A549 (cell line): ENCODE results near the gene CREB5. TPM values are rescaled to one million over a fixed set of nuclear protein-coding genes. Genes with fewer than 3 reads are reported as not detected.

Experiments
- ATAC-seq, 2 experiments: fragments of 200-7000 bp in 1 of 2; fragments of >200 bp in 1 of 2; cut with Nextera tagmentation in 1 of 2; cut with Tn5 transposase in 1 of 2; 3 replicates each; pipeline versions ENCODE4 v1.8.0 to v1.9.1; 2018 to 2020; ENCODE audit warnings: mild to moderate bottlenecking in 1 of 2, moderate library complexity in 1 of 2
- CTCF ChIA-PET: fragments of 300-600 bp; sonication (Branson Sonifier 250); formaldehyde crosslinking; extraction: SDS; loops from one replicate; lab custom pipeline; 2021; ENCODE audit warnings: antibody characterized with exemption, inconsistent platforms; lab: Yijun Ruan, JAX
- POLR2A ChIA-PET: fragments of 350-600 bp; formaldehyde crosslinking; extraction: SDS; loops from one replicate; lab custom pipeline; 2021; ENCODE audit warnings: antibody characterized with exemption, inconsistent platforms; lab: Yijun Ruan, JAX
- DNase-seq, 2 experiments: peaks; one replicate each; pipeline versions ENCODE4 v3.0.0 to v3.0.0-alpha.2; 2011 to 2016; ENCODE audit warnings: low read depth in 1 of 2, low spot score in 1 of 2
- FAIRE-seq: peaks from 2 replicates; lab custom pipeline; 2011; peaks lifted over from hg19 to GRCh38; lab: Jason Lieb, UNC
- H3K27ac ChIP-seq, 2 experiments: fragments of >200 bp; sonication (Bioruptor Twin); formaldehyde crosslinking; 3 replicates each; pipeline ENCODE4 v1.5.1; 2016 to 2017
- H3K4me1 ChIP-seq: fragments of >200 bp; sonication (Bioruptor Twin); formaldehyde crosslinking; 3 replicates; pipeline ENCODE4 v1.6.1; 2016
- H3K4me2 ChIP-seq: fragments of >200 bp; sonication (Bioruptor Twin); formaldehyde crosslinking; 3 replicates; pipeline ENCODE4 v1.6.1; 2016
- H3K4me3 ChIP-seq: fragments of >200 bp; sonication (Bioruptor Twin); formaldehyde crosslinking; 3 replicates; pipeline ENCODE4 v1.5.1; 2016
- H3K9me3 ChIP-seq: fragments of >200 bp; sonication (Bioruptor Twin); formaldehyde crosslinking; 3 replicates; pipeline ENCODE4 v1.6.1; 2016
- CBX2 ChIP-seq: fragments of 200-600 bp; sonication (generic); IDR thresholded peaks from 2 replicates; pipeline ENCODE4 v1.6.1; 2016; ENCODE audit warnings: low read depth, mild to moderate bottlenecking, borderline replicate concordance
- CBX8 ChIP-seq: fragments of 200-600 bp; sonication (generic); IDR thresholded peaks from 2 replicates; pipeline ENCODE4 v1.6.1; 2016
- CEBPB ChIP-seq, 2 experiments: fragments of >200 bp in 1 of 2; sonication (Bioruptor Twin) in 1 of 2; formaldehyde crosslinking in 1 of 2; IDR thresholded peaks; 2 replicates each; pipeline ENCODE4 v1.6.1; 2012 to 2016
- EP300 ChIP-seq, 2 experiments: fragments of >200 bp; sonication (Bioruptor Twin); formaldehyde crosslinking; IDR thresholded peaks; 2 replicates in 1 of 2; 3 replicates in 1 of 2; pipeline ENCODE4 v1.6.1; 2016 to 2017
- FOSB ChIP-seq: fragments of 250-450 bp; sonication (Bioruptor Pico); IDR thresholded peaks from 2 replicates; pipeline ENCODE4 v1.5.0; 2020; ENCODE audit warnings: mild to moderate bottlenecking, moderate library complexity
- FOXS1 ChIP-seq: fragments of 250-450 bp; sonication (Bioruptor Pico); IDR thresholded peaks from 2 replicates; pipeline ENCODE4 v1.5.0; 2020; ENCODE audit warnings: mild to moderate bottlenecking, moderate library complexity
- GATA3 ChIP-seq: IDR thresholded peaks from 2 replicates; pipeline ENCODE4 v1.6.1; 2012; ENCODE audit warnings: borderline replicate concordance
- HDAC2 ChIP-seq: fragments of 200-600 bp; sonication (generic); IDR thresholded peaks from 2 replicates; pipeline ENCODE4 v1.6.1; 2016
- HEYL ChIP-seq: fragments of 250-450 bp; sonication (Bioruptor Pico); IDR thresholded peaks from 2 replicates; pipeline ENCODE4 v1.8.0; 2021; ENCODE audit warnings: mild to moderate bottlenecking, moderate library complexity
- HOXB13 ChIP-seq: fragments of 250-450 bp; sonication (Bioruptor Pico); IDR thresholded peaks from 2 replicates; pipeline ENCODE4 v1.5.0; 2020; ENCODE audit warnings: low read depth, mild to moderate bottlenecking, moderate library complexity
- HOXB5 ChIP-seq: fragments of 250-450 bp; sonication (Bioruptor Pico); IDR thresholded peaks from 2 replicates; pipeline ENCODE4 v1.5.0; 2020; ENCODE audit warnings: mild to moderate bottlenecking, moderate library complexity
- JUN ChIP-seq, 2 experiments: fragments of >200 bp; sonication (Bioruptor Twin); formaldehyde crosslinking; IDR thresholded peaks; 2 replicates in 1 of 2; 3 replicates in 1 of 2; pipeline ENCODE4 v1.6.1; 2016 to 2017
- KDM5A ChIP-seq: fragments of 200-600 bp; sonication (generic); IDR thresholded peaks from 2 replicates; pipeline ENCODE4 v1.6.1; 2016; ENCODE audit warnings: antibody characterized with exemption, mild to moderate bottlenecking
- MAFK ChIP-seq: fragments of 450-650 bp; IDR thresholded peaks from 2 replicates; pipeline ENCODE4 v1.6.1; 2014; ENCODE audit not compliant: partially characterized antibody
- MAZ ChIP-seq: fragments of 150-350 bp; IDR thresholded peaks from 2 replicates; pipeline ENCODE4 v1.6.1; 2014; ENCODE audit warnings: antibody characterized with exemption, low read depth, low read length, borderline replicate concordance
- MYC ChIP-seq: IDR thresholded peaks from 2 replicates; pipeline ENCODE4 v1.6.1; 2012; ENCODE audit warnings: mild to moderate bottlenecking, inconsistent platforms, low read length, improper control_type of control experiment, borderline replicate concordance
- NFE2L2 ChIP-seq: fragments of 150-350 bp; conservative IDR thresholded peaks from 2 replicates; pipeline ENCODE4 v1.6.1; 2014; ENCODE audit warnings: low read length
- NR3C1 ChIP-seq: fragments of >200 bp; sonication (Bioruptor Twin); formaldehyde crosslinking; IDR thresholded peaks from 3 replicates; pipeline ENCODE4 v1.6.1; 2017
- PHF8 ChIP-seq: fragments of 200-600 bp; sonication (generic); IDR thresholded peaks from 2 replicates; pipeline ENCODE4 v1.6.1; 2016; ENCODE audit warnings: low read depth, mild to moderate bottlenecking, antibody characterized with exemption, moderate library complexity, borderline replicate concordance
- POLR2A ChIP-seq: IDR thresholded peaks from 2 replicates; pipeline ENCODE4 v1.6.1; 2012; ENCODE audit warnings: mild to moderate bottlenecking, low read length
- RARB ChIP-seq: fragments of 250-450 bp; sonication (Bioruptor Pico); IDR thresholded peaks from 2 replicates; pipeline ENCODE4 v1.8.0; 2021; ENCODE audit warnings: mild to moderate bottlenecking, moderate library complexity
- RNF2 ChIP-seq: fragments of 200-600 bp; sonication (generic); IDR thresholded peaks from 2 replicates; pipeline ENCODE4 v1.6.1; 2016; ENCODE audit warnings: low read depth, mild to moderate bottlenecking, antibody characterized with exemption, moderate library complexity, borderline replicate concordance
- SREBF2 ChIP-seq: fragments of 450-650 bp; IDR thresholded peaks from 2 replicates; pipeline ENCODE4 v1.6.1; 2014; ENCODE audit warnings: mild to moderate bottlenecking, moderate library complexity
- TP53 ChIP-seq: fragments of 250-450 bp; sonication (Bioruptor Pico); IDR thresholded peaks from 2 replicates; pipeline ENCODE4 v1.5.0; 2021; ENCODE audit warnings: mild to moderate bottlenecking, moderate library complexity
- WGBS: methylation state at CpG from one replicate; pipeline ENCODE4 v1.1.6; 2017; ENCODE audit errors: missing lambda C conversion rate; 5-methylcytosine and 5-hydroxymethylcytosine counted together
- polyA plus RNA-seq, 4 experiments: library from polyadenylated mRNA; depleted of rRNA in 3 of 4; stranded (reverse); fragments of >200 nt; fragmentation: RNase III in 1 of 4; extraction: RNeasy Plus Mini Kit Qiagen cat#74134 plus additional on column Dnase treatment in 1 of 4; gene quantifications; 2 replicates in 3 of 4; 3 replicates in 1 of 4; pipeline ENCODE4 v1.2.3, GENCODE V29; 2011 to 2017
- TF ChIP-seq, protein P1 (sequence below): IDR thresholded peaks from 2 replicates; pipeline ENCODE4 v1.6.1; 2012
- TF ChIP-seq, protein P2 (sequence below): fragments of 250-450 bp; sonication (Bioruptor Pico); IDR thresholded peaks from 2 replicates; pipeline ENCODE4 v1.5.0; 2021; ENCODE audit warnings: mild to moderate bottlenecking, moderate library complexity, borderline replicate concordance
- TF ChIP-seq, protein P3 (sequence below): fragments of 150-350 bp; IDR thresholded peaks from 2 replicates; pipeline ENCODE4 v1.6.1; 2014; ENCODE audit warnings: low read depth, mild to moderate bottlenecking, low read length
- TF ChIP-seq, protein P4 (sequence below): IDR thresholded peaks from 2 replicates; pipeline ENCODE4 v1.6.1; 2012

The CREB5 gene
- polyA plus RNA-seq, 2 of the 4 experiments (the other 2 are of a cell fraction), result 0.61 to 1.5 TPM

DNA sequence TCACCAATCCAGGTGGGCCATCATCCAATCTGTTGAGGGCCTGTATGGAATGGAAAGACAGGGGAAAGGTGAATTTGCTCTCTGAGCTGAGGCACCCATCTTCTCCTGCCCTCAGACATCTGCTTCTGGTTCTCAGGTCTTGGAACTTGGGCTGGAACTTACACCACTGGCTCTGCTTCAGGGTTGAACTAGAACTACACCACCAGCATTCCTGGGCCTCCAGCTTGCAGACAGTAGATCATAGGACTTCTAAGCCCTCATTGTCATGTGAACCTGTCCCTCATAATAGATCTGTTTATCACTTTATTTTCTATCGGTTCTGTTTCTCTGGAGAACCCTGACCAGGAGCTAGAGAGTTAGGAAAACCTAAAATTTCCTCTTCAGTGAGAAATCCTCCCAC is 233.5 kb downstream of the CREB5 start:
- no peak for FAIRE-seq
- CTCF ChIA-PET, result interaction anchor here (1.1 kb wide), 1 partner anchor 13 kb away, joined by 3 read pairs; no protein-coding TSS in a partner anchor
- no peak overlapping the region for H3K27ac ChIP-seq
- H3K9me3 ChIP-seq, result no peaks in the 10 kb centered on the region
- H3K4me1 ChIP-seq, result no peaks in the 10 kb centered on the region
- no peak for ATAC-seq
- no peak for DNase-seq
- POLR2A ChIA-PET, result no interaction called here
- TF ChIP-seq MAZ (no peak), MAFK (no peak), JUN (IDR thresholded peaks at IDR 0.05) (no peak), FOSB (CRISPR knock-in tag) (no peak), NR3C1 (no peak), MYC (no peak), HDAC2 (no peak), TP53 (CRISPR knock-in tag) (no peak), RARB (CRISPR knock-in tag) (no peak), FOXS1 (no peak), POLR2A (no peak), PHF8 (no peak)
- TF ChIP-seq, protein P1, sequence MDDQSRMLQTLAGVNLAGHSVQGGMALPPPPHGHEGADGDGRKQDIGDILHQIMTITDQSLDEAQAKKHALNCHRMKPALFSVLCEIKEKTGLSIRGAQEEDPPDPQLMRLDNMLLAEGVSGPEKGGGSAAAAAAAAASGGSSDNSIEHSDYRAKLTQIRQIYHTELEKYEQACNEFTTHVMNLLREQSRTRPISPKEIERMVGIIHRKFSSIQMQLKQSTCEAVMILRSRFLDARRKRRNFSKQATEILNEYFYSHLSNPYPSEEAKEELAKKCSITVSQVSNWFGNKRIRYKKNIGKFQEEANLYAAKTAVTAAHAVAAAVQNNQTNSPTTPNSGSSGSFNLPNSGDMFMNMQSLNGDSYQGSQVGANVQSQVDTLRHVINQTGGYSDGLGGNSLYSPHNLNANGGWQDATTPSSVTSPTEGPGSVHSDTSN, result no peak
- TF ChIP-seq, protein P2, sequence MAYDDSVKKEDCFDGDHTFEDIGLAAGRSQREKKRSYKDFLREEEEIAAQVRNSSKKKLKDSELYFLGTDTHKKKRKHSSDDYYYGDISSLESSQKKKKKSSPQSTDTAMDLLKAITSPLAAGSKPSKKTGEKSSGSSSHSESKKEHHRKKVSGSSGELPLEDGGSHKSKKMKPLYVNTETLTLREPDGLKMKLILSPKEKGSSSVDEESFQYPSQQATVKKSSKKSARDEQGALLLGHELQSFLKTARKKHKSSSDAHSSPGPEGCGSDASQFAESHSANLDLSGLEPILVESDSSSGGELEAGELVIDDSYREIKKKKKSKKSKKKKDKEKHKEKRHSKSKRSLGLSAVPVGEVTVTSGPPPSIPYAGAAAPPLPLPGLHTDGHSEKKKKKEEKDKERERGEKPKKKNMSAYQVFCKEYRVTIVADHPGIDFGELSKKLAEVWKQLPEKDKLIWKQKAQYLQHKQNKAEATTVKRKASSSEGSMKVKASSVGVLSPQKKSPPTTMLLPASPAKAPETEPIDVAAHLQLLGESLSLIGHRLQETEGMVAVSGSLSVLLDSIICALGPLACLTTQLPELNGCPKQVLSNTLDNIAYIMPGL (CRISPR knock-in tag), result no peak
- no peak overlapping the region for H3K4me2 ChIP-seq
- 3% methylated on average over 1 of the region's 1 CpG for WGBS
- no peak overlapping the region for H3K4me3 ChIP-seq

DNA sequence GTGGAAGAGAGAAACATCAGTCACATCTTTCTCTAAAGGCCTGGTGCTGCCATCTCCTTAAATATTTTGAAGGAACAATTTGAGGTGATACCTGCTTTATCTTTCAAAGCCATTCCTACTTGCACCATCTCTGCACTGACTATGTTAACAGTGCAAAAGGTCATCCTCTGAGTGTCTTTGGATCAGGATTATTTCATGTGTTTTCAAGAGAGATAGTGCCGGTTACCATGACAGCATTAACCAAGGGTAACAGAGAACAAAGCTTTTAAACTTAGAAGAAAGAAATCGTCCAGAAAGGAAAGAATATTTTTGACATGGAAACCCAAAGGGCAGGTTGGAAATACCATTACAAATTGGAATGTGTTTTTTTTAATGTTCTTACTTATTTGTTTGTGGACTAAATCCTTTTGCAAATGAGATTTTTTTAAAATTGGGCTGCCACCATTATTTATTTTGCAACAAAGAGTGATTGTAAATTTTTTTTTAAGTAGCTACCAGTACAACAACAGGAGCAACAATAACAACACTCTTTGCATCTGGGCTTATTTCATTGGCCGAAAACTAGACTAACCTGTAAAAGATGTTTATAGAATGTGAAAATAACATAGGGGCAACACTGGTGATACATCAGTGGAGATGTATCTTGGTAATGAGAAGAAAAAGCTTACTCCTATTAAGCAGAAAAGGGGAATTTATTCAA is 234.2 kb downstream of the CREB5 start:
- POLR2A ChIA-PET, result no interaction called here
- no peaks in the 10 kb centered on the region for H3K9me3 ChIP-seq
- H3K4me1 ChIP-seq, result no peaks in the 10 kb centered on the region
- CTCF ChIA-PET, result interaction anchor here (1.1 kb wide), 1 partner anchor 12 kb away, joined by 3 read pairs; no protein-coding TSS in a partner anchor
- H3K4me3 ChIP-seq, result no peak overlapping the region
- 42% methylated on average over 3 of the region's 3 CpGs for WGBS
- TF ChIP-seq GATA3 (no peak), EP300 (IDR thresholded peaks at IDR 0.05) (no peak), CEBPB (IDR thresholded peaks at IDR 0.05) (no peak), SREBF2 (no peak), FOXS1 (no peak), HOXB5 (CRISPR knock-in tag) (no peak), NFE2L2 (no peak), POLR2A (no peak), KDM5A (no peak), RNF2 (no peak), HEYL (no peak), CBX2 (no peak), HOXB13 (CRISPR knock-in tag) (no peak), CBX8 (no peak)
- TF ChIP-seq, protein P3, sequence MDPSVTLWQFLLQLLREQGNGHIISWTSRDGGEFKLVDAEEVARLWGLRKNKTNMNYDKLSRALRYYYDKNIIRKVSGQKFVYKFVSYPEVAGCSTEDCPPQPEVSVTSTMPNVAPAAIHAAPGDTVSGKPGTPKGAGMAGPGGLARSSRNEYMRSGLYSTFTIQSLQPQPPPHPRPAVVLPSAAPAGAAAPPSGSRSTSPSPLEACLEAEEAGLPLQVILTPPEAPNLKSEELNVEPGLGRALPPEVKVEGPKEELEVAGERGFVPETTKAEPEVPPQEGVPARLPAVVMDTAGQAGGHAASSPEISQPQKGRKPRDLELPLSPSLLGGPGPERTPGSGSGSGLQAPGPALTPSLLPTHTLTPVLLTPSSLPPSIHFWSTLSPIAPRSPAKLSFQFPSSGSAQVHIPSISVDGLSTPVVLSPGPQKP, result no peak
- TF ChIP-seq, protein P4, sequence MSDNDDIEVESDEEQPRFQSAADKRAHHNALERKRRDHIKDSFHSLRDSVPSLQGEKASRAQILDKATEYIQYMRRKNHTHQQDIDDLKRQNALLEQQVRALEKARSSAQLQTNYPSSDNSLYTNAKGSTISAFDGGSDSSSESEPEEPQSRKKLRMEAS, result no peak
- no peak overlapping the region for H3K27ac ChIP-seq
- no peak overlapping the region for H3K4me2 ChIP-seq
- DNase-seq, result no peak
- no peak for FAIRE-seq
- ATAC-seq, result no peak
